K562 (cell line): ENCODE measurements around the gene TMEM120B. TPM values are rescaled to one million over a fixed set of nuclear protein-coding genes. Genes with fewer than 3 reads are reported as not detected.
A peak's percentile ranks its signal among the peaks of the same experiment; 100 is the strongest.

Experiments used
- ARID3B ChIP-seq: fragments of 250-450 bp; sonication (Bioruptor Pico); IDR thresholded peaks from 2 replicates; pipeline ENCODE4 v1.4.0; 2020; ENCODE audit warnings: borderline replicate concordance
- ARNT ChIP-seq, 2 experiments: fragments of 450-650 bp; IDR thresholded peaks; 2 replicates each; pipeline ENCODE4 v1.6.1; 2016; ENCODE audit warnings: mild to moderate bottlenecking in 1 of 2
- ELF1 ChIP-seq: fragments of 200-800 bp; sonication (Bioruptor generic); IDR thresholded peaks from 2 replicates; pipeline ENCODE4 v1.6.1; 2016; ENCODE audit warnings: missing genetic modification characterization, missing compliant biosample characterization
- ESRRA ChIP-seq: fragments of 450-650 bp; IDR thresholded peaks from 2 replicates; pipeline ENCODE4 v1.6.1; 2014; ENCODE audit warnings: low read depth, mild to moderate bottlenecking, moderate library complexity, borderline replicate concordance
- HINFP ChIP-seq: fragments of 450-650 bp; conservative IDR thresholded peaks from 2 replicates; pipeline ENCODE4 v1.6.1; 2016; ENCODE audit warnings: missing genetic modification characterization, low read depth, mild to moderate bottlenecking, control low read depth, missing compliant biosample characterization
- JUNB ChIP-seq: fragments of 450-650 bp; formaldehyde crosslinking; conservative IDR thresholded peaks from 2 replicates; pipeline ENCODE4 v1.4.0; 2020; ENCODE audit warnings: mild to moderate bottlenecking
- KAT8 ChIP-seq: fragments of 450-650 bp; IDR thresholded peaks from 2 replicates; pipeline ENCODE4 v1.6.1; 2016; ENCODE audit warnings: low read depth, mild to moderate bottlenecking
- MAFK ChIP-seq: IDR thresholded peaks from 2 replicates; pipeline ENCODE4 v1.6.1; 2011; ENCODE audit warnings: low read length, improper control_type of control experiment
- MBD1 ChIP-seq: fragments of 250-450 bp; sonication (Bioruptor Pico); IDR thresholded peaks from 2 replicates; pipeline ENCODE4 v1.8.0; 2022; ENCODE audit warnings: inconsistent platforms
- MBD2 ChIP-seq: sonication (generic); IDR thresholded peaks from 2 replicates; pipeline ENCODE4 v1.6.1; 2016; ENCODE audit warnings: low read depth, borderline replicate concordance
- PBX2 ChIP-seq, 2 experiments: IDR thresholded peaks in 1 of 2; conservative IDR thresholded peaks in 1 of 2; 2 replicates each; pipeline ENCODE4 v1.6.1; 2016; ENCODE audit warnings: low read depth in 2 of 2, mild to moderate bottlenecking in 1 of 2, missing compliant biosample characterization in 1 of 2, missing genetic modification characterization in 1 of 2, moderate library complexity in 1 of 2
- PML ChIP-seq: IDR thresholded peaks from 2 replicates; pipeline ENCODE4 v1.6.1; 2012; ENCODE audit warnings: low read length, inconsistent platforms
- SMARCE1 ChIP-seq: fragments of 450-650 bp; IDR thresholded peaks from 2 replicates; pipeline ENCODE4 v1.7.1; 2016; ENCODE audit warnings: mild to moderate bottlenecking
- ZBED1 ChIP-seq: IDR thresholded peaks from 2 replicates; pipeline ENCODE4 v1.6.1; 2014
- ZEB2 ChIP-seq: fragments of 450-650 bp; IDR thresholded peaks from 2 replicates; pipeline ENCODE4 v1.6.1; 2016
- ZNF316 ChIP-seq: fragments of 450-650 bp; IDR thresholded peaks from 2 replicates; pipeline ENCODE4 v1.6.1; 2016
- ZNF507 ChIP-seq: conservative IDR thresholded peaks from 2 replicates; pipeline ENCODE4 v1.6.1; 2017; ENCODE audit warnings: missing genetic modification characterization, missing compliant biosample characterization
- ZNF764 ChIP-seq: fragments of 250-450 bp; sonication (Bioruptor Pico); IDR thresholded peaks from 2 replicates; pipeline ENCODE4 v1.4.0; 2020; ENCODE audit warnings: low read depth, mild to moderate bottlenecking, moderate library complexity
- ZSCAN32 ChIP-seq: fragments of 450-650 bp; formaldehyde crosslinking; IDR thresholded peaks from 2 replicates; pipeline ENCODE4 v1.4.0; 2020; ENCODE audit warnings: mild to moderate bottlenecking, moderate library complexity
- polyA plus RNA-seq, 8 experiments: library from polyadenylated mRNA; depleted of rRNA in 4 of 8; stranded (reverse) in 5 of 8; unstranded in 3 of 8; fragments of >200 nt; fragmentation: Nextera tagmentation in 2 of 8; fragmentation: Illumina TruSeq in 1 of 8; extraction: Ambion mirVana in 2 of 8; extraction: Trizol in 1 of 8; gene quantifications; 2 replicates each; pipeline versions ENCODE4 v1.2.1 to v1.2.3, GENCODE V29; 2011 to 2014; ENCODE audit warnings: inconsistent platforms in 1 of 8, missing spikeins in 1 of 8
- total RNA-seq, 7 experiments: library from RNA; depleted of rRNA in 6 of 7; stranded (reverse); fragments of >200 nt in 6 of 7; fragmentation: Illumina TruSeq in 2 of 7; extraction: Trizol in 2 of 7; gene quantifications; 2 replicates each; pipeline versions ENCODE4 v1.2.1 to v1.2.3, GENCODE V29; 2011 to 2021; ENCODE audit warnings: low replicate concordance in 1 of 7
- TF ChIP-seq, protein P1 (sequence below): fragments of 250-450 bp; sonication (Bioruptor Pico); IDR thresholded peaks from 2 replicates; pipeline ENCODE4 v1.5.0; 2020; ENCODE audit warnings: mild to moderate bottlenecking

The TMEM120B gene
- total and polyA plus RNA-seq, 9 of the 15 experiments (the other 6 are each of a cell fraction or from before 2014, with no cell fraction given), result 1.7 to 18.6 (median 7.4) TPM

DNA sequence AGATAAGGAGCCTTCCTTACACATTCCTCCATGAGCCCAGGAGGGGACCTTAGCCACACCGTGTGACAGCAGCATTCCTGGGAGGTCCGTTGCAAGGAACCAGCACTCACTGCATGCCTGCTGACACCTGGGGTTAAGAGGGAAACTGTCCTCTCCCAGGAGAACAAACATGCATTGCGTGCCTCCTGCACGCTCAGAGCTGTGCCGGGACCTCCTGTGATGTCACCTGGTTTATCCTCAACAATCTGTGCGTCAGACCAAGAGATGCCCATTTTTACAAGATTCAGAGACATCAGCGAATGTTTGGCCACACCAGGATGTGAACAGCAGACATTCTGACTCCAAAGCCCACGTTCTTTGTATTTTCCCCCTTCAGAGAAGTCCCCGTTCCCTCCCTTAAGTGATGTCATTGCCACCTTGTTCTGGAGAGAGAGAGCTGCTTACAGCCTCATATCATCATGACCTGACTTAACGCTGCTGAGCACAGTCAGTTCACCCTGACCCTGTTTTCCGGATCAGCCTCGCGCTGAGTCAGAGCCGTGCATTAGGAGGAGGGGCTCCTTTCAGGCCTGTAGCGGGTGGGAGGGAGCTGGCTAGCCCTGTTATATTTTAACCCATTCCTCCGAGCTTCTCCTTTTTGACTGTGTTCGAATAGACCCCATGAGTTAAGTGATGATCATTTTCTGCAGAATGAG is 36.2 kb downstream of the TMEM120B start (continued):
- TF ChIP-seq MBD1 (CRISPR knock-in tag) (no peak), SMARCE1 (peak; percentile 72), MBD2 (no peak), PBX2 (CRISPR knock-in tag; IDR thresholded peaks at IDR 0.05; ENCODE audit: low read depth) (no peak), PBX2 (tag; conservative IDR thresholded peaks at IDR 0.05; ENCODE audit: low read depth) (no peak), KAT8 (no peak), HINFP (no peak), ZNF316 (peak; percentile 74), MAFK (peak; percentile 72), ZNF764 (CRISPR knock-in tag) (no peak), ARID3B (CRISPR knock-in tag) (no peak), ZEB2 (peak; percentile 69), JUNB (no peak), ARNT (IDR thresholded peaks at IDR 0.05) (peak in 1 of 2 experiments; percentile 94; a peak in 1 of 4 replicates), ZSCAN32 (CRISPR knock-in tag) (no peak), ELF1 (0 out of 2 replicates have a peak, but pooled peaks have one; percentile 40), ZNF507 (tag) (no peak), PML (0 out of 2 replicates have a peak, but pooled peaks have one; percentile 16), ZBED1 (no peak), ESRRA (peak; percentile 49; the same call in 1 of the 2 replicates)
- TF ChIP-seq, protein P1, sequence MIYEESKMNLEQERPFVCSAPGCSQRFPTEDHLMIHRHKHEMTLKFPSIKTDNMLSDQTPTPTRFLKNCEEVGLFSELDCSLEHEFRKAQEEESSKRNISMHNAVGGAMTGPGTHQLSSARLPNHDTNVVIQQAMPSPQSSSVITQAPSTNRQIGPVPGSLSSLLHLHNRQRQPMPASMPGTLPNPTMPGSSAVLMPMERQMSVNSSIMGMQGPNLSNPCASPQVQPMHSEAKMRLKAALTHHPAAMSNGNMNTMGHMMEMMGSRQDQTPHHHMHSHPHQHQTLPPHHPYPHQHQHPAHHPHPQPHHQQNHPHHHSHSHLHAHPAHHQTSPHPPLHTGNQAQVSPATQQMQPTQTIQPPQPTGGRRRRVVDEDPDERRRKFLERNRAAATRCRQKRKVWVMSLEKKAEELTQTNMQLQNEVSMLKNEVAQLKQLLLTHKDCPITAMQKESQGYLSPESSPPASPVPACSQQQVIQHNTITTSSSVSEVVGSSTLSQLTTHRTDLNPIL, result no peak
